ENCODE data around the gene ACAN.

The ACAN gene

GRCh38 chr15:88880944-88881740 lies 77.9 kb downstream of the ACAN start:
- no peak for DNase-seq

- DNase-seq, result no peak
These were observed 78.5 kb downstream of the ACAN start for GRCh38 chr15:88881775-88882174.

- no peak for DNase-seq
These were observed 79.5 kb downstream of the ACAN start for GRCh38 chr15:88882785-88883184.

GRCh38 chr15:88887068-88887580 lies 83.9 kb downstream of the ACAN start:
- DNase-seq, result no peak

GRCh38 chr15:88888719-88889118 lies 85.5 kb downstream of the ACAN start:
- no peak for DNase-seq

GRCh38 chr15:88890495-88890894 lies 87.3 kb downstream of the ACAN start:
- DNase-seq, result no peak

- DNase-seq, result no peak
These were observed 88.5 kb downstream of the ACAN start for GRCh38 chr15:88891540-88892254.

GRCh38 chr15:88894348-88894818 lies 91.1 kb downstream of the ACAN start:
- peak; percentile 49 for DNase-seq

- no peak for DNase-seq
These were observed 91.9 kb downstream of the ACAN start, which contains the start of gene HAPLN3 for GRCh38 chr15:88894819-88895767. Gene HAPLN3, minus strand, starts transcription at chr15:88895544. Its CDS starts 8,246 bp downstream, at chr15:88887298.

GRCh38 chr15:88896333-88897033 lies 93.2 kb downstream of the ACAN start:
- no peak for DNase-seq

GRCh38 chr15:88897142-88897455 lies 93.9 kb downstream of the ACAN start:
- DNase-seq, result no peak

- DNase-seq, result peak; percentile 75
These were observed 94.4 kb downstream of the ACAN start for GRCh38 chr15:88897456-88898194.

- no peak for DNase-seq
These were observed 95.5 kb downstream of the ACAN start for GRCh38 chr15:88898736-88899135.

- DNase-seq, result no peak
These were observed 96.0 kb downstream of the ACAN start for GRCh38 chr15:88899251-88899650.

GRCh38 chr15:88900309-88900981 lies 97.2 kb downstream of the ACAN start:
- DNase-seq, result no peak

GRCh38 chr15:88900982-88901418 lies 97.8 kb downstream of the ACAN start:
- no peak for DNase-seq

- DNase-seq, result no peak
These were observed 98.4 kb downstream of the ACAN start for GRCh38 chr15:88901508-88902220.

- DNase-seq, result no peak
These were observed 99.1 kb downstream of the ACAN start for GRCh38 chr15:88902221-88902835.

- DNase-seq, result no peak
These were observed 99.6 kb downstream of the ACAN start for GRCh38 chr15:88902846-88903245.

GRCh38 chr15:88904257-88904623 lies 101.0 kb downstream of the ACAN start:
- DNase-seq, result no peak
